ENCODE results near the gene COG8.

DNA sequence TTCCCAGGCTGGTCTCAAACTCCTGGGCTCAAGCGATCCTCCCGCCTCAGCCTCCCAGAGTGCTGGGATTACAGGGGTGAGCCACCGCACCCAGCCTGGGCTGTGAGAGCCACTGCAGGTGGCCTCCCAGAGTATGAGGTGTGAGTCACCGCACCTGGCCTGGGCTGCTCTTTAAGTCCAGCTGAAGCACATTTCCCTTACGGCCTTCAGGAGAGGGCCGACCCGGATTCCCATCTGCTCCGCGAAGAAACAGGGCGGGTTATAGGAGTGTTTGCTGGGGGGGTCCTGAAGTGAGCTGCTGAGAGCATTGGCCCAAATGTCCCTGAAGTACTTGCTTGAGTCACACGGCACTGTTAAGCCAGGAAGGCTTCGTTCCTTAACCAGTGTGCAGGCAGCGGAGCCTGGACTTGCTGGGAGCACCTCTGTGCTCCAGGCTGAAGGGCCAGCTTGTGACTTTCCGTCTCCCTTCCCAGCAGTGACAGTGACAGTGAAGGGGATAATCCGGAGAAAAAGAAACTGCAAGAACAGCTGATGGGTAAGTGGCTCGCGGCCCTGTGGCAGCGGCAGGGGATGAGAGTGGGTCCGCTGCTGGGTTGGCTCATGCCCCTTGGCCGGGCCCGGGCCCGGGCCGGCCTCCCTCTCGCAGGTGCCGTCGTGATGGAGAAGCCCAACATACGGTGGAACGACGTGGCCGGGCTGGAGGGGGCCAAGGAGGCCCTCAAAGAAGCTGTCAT, 21.0 kb downstream of the COG8 start:
- TF ChIP-seq POLR2AphosphoS5 (IDR thresholded peaks at IDR 0.05; ENCODE audit: low read depth, low read length): no peak
- no peak for TF ChIP-seq TAF1 (IDR thresholded peaks at IDR 0.05; ENCODE audit: low read depth, low read length)
- TF ChIP-seq POLR2A (IDR thresholded peaks at IDR 0.05; ENCODE audit: low read depth, low read length): no peak
- no peak for TF ChIP-seq SPI1 (IDR thresholded peaks at IDR 0.05; ENCODE audit: low read depth, low read length)

Measured in GM12891 (cell line).